ENCODE results near the gene TAF3. TPM values are rescaled to one million over a fixed set of nuclear protein-coding genes. Genes with fewer than 3 reads are reported as not detected.

The TAF3 gene
- total RNA-seq, 1 donor from 2014 or later: 4.8 TPM

DNA sequence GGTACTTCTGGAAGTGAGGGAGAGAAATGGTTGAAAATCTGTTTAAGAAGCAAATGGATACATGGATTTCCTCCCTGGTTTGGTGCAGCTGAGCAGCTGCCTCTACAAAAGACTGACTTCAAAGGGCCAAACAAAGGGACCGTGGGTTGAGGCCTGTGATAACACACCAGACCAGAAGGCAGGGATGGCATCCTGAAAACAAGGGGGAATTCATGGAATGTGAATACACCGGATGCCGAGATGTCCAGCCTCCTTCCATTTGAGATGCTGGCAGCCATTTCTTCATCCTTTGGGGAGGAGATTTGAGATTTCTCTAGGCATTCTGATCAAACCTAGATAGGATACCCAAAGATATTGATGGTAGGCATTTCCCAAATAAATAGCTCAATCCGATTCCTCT, 36.9 kb downstream of the TAF3 start:
- no peak for DNase-seq (ENCODE audit: low read depth)
- no peak overlapping the region for H3K4me3 ChIP-seq (ENCODE audit: low read depth, low read length)
- H3K36me3 ChIP-seq (ENCODE audit: control insufficient read depth, insufficient read depth, low read length): no peaks in the 10 kb centered on the region
- no peaks in the 10 kb centered on the region for H3K27me3 ChIP-seq (ENCODE audit: control insufficient read depth, insufficient read depth, low read length)
- TF ChIP-seq, protein P1, sequence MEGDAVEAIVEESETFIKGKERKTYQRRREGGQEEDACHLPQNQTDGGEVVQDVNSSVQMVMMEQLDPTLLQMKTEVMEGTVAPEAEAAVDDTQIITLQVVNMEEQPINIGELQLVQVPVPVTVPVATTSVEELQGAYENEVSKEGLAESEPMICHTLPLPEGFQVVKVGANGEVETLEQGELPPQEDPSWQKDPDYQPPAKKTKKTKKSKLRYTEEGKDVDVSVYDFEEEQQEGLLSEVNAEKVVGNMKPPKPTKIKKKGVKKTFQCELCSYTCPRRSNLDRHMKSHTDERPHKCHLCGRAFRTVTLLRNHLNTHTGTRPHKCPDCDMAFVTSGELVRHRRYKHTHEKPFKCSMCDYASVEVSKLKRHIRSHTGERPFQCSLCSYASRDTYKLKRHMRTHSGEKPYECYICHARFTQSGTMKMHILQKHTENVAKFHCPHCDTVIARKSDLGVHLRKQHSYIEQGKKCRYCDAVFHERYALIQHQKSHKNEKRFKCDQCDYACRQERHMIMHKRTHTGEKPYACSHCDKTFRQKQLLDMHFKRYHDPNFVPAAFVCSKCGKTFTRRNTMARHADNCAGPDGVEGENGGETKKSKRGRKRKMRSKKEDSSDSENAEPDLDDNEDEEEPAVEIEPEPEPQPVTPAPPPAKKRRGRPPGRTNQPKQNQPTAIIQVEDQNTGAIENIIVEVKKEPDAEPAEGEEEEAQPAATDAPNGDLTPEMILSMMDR (IDR thresholded peaks at IDR 0.05; ENCODE audit: insufficient read depth, low read length, poor library complexity, severe bottlenecking): no peak

DNA sequence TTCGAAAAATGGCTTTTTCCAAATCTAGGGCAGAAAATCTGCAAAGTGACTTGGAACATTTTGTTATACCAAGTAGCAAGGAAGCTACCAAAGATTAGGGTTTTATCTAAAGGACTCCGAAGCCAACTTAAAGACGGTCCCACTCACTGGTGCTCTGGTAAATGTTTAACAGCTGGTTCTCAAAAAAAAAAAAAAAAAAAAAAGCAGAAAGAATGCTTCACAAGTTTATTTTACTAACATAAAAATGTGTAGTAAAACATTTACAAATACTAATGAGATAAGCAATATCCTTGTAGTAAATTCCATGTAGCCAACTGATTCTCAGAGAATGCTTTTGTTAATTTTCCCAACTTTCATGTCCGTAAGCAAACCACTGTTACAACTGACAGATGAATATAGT, 38.4 kb downstream of the TAF3 start:
- H3K4me3 ChIP-seq (ENCODE audit: low read depth, low read length): no peak overlapping the region
- H3K36me3 ChIP-seq (ENCODE audit: control insufficient read depth, insufficient read depth, low read length): no peaks in the 10 kb centered on the region
- TF ChIP-seq, protein P1 (IDR thresholded peaks at IDR 0.05; ENCODE audit: insufficient read depth, low read length, poor library complexity, severe bottlenecking): no peak
- H3K27me3 ChIP-seq (ENCODE audit: control insufficient read depth, insufficient read depth, low read length): no peaks in the 10 kb centered on the region
- no peak for DNase-seq (ENCODE audit: low read depth)

DNA sequence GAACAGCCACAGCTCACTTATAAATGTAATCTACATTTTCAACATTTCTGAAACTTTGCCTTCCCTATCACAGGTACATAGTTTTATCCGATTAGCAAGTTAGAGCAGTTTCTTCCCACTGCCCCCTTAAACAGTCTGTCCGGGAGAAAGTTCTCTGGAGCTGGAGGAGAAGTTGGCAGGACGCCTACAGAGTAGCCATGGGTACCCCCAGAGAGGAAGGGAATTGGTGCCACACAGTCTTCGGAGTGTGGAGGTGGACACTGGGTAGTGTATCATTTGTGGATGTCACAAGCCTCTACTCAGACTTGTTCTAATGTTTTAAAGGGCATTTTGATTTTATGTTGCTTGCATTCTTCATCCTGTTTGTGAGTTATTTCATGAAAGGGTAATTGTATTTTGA, 39.0 kb downstream of the TAF3 start:
- DNase-seq (ENCODE audit: low read depth): no peak
- Histone ChIP-seq H3K4me3 (ENCODE audit: low read depth, low read length) (no peak overlapping the region), H3K36me3 (ENCODE audit: control insufficient read depth, insufficient read depth, low read length) (no peaks in the 10 kb centered on the region), H3K27me3 (ENCODE audit: control insufficient read depth, insufficient read depth, low read length) (no peaks in the 10 kb centered on the region)
- TF ChIP-seq, protein P1 (IDR thresholded peaks at IDR 0.05; ENCODE audit: insufficient read depth, low read length, poor library complexity, severe bottlenecking): no peak

DNA sequence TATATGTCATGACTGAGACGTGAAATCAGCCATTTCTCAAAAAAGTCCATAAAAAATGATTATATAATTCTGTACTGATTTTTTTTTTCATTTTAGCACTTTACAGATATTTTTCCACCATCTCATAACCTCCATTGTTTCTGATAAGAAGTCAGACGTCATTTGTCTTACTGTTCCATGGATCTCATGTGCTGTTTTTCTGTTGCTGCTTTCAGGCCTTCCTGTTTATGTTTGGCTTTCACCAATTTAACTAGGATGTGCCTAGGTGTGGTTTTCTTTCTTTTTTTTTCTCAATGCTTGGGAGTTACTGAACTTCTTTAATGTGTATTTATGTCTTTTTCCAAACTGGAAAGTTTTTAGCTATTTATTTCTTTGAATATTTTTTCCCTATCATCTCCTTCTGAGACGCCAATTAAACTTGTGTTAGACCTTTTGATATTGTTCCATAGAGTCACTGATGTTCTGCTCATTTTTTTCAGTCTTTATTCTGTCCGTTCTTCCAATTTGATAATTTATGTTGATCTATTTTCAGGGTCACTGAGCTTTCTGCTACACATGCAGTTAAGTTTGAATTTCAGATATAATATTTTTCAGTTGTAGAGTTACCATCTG, 43.3 kb downstream of the TAF3 start:
- no peaks in the 10 kb centered on the region for H3K27me3 ChIP-seq (ENCODE audit: control insufficient read depth, insufficient read depth, low read length)
- no peaks in the 10 kb centered on the region for H3K36me3 ChIP-seq (ENCODE audit: control insufficient read depth, insufficient read depth, low read length)
- DNase-seq (ENCODE audit: low read depth): no peak
- H3K4me3 ChIP-seq (ENCODE audit: low read depth, low read length): no peak overlapping the region
- TF ChIP-seq, protein P1 (IDR thresholded peaks at IDR 0.05; ENCODE audit: insufficient read depth, low read length, poor library complexity, severe bottlenecking): no peak

DNA sequence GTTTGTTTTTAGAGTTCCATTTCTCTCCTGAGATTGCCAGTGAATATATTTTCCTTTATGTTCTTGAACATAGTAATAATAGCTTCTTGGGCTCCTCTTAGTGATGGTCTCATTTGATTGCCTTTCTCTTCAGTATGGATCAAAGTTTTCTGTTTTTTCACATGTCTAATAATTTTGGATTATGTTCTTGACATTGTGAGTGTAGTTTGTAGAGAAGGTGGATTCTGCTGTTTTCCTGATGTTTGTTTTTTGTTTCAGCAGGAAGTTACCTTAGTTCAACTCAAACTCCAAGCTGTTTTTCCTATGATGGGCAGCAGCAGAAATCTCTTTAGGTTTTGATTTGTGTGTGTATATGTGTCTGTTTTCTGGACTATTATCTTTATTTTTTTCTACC, 43.8 kb downstream of the TAF3 start:
- no peak overlapping the region for H3K4me3 ChIP-seq (ENCODE audit: low read depth, low read length)
- no peaks in the 10 kb centered on the region for H3K27me3 ChIP-seq (ENCODE audit: control insufficient read depth, insufficient read depth, low read length)
- TF ChIP-seq, protein P1 (IDR thresholded peaks at IDR 0.05; ENCODE audit: insufficient read depth, low read length, poor library complexity, severe bottlenecking): no peak
- no peak for DNase-seq (ENCODE audit: low read depth)
- no peaks in the 10 kb centered on the region for H3K36me3 ChIP-seq (ENCODE audit: control insufficient read depth, insufficient read depth, low read length)

DNA sequence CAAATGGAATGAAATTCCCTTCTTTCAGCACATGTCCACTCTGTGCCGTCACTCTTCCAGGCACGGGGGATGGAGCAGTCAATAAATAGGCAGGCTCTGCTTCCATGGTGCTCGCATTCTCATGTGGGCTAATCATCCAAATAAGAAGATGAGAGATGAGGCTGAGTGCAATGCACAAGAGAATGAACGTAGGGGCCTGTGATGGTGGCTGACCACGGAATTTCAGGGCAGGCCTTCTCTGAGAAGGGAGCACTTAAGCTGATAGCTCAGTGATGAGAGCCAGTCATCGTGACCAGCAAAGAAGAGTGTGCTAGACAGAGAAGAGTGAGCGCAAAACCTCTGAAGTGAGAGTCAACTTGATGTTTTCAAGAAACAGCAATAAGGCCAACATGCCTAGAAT, 47.9 kb downstream of the TAF3 start:
- H3K36me3 ChIP-seq (ENCODE audit: control insufficient read depth, insufficient read depth, low read length): no peaks in the 10 kb centered on the region
- DNase-seq (ENCODE audit: low read depth): no peak
- TF ChIP-seq, protein P1 (IDR thresholded peaks at IDR 0.05; ENCODE audit: insufficient read depth, low read length, poor library complexity, severe bottlenecking): no peak
- no peak overlapping the region for H3K4me3 ChIP-seq (ENCODE audit: low read depth, low read length)
- no peaks in the 10 kb centered on the region for H3K27me3 ChIP-seq (ENCODE audit: control insufficient read depth, insufficient read depth, low read length)
